Mucosa of rectum (tissue), 2 donors: ENCODE data around the gene SYT12.

Source experiments
- H3K27ac ChIP-seq, 2 donors: one replicate each; pipeline ENCODE4 v1.7.0; 2013; ENCODE audit warnings: inconsistent platforms in 2 of 2, low read depth in 2 of 2, low read length in 2 of 2
- H3K27me3 ChIP-seq, 2 donors: one replicate each; pipeline ENCODE4 v1.7.0; 2013; ENCODE audit warnings: low read length in 2 of 2; ENCODE audit not compliant: control insufficient read depth in 2 of 2, insufficient read depth in 2 of 2
- H3K36me3 ChIP-seq, 2 donors: one replicate each; pipeline ENCODE4 v1.7.0; 2013; ENCODE audit warnings: low read length in 2 of 2; ENCODE audit not compliant: control insufficient read depth in 2 of 2, insufficient read depth in 2 of 2
- H3K4me1 ChIP-seq, 2 donors: one replicate each; pipeline ENCODE4 v1.7.0; 2013; ENCODE audit warnings: low read length in 2 of 2, mild to moderate bottlenecking in 1 of 2; ENCODE audit not compliant: control insufficient read depth in 2 of 2, insufficient read depth in 2 of 2
- H3K4me3 ChIP-seq, 2 donors: one replicate each; pipeline ENCODE4 v1.7.0; 2013; ENCODE audit warnings: low read length in 2 of 2
- H3K9ac ChIP-seq, 2 donors: one replicate each; pipeline ENCODE4 v1.7.0; 2013; ENCODE audit warnings: low read length in 2 of 2, low read depth in 1 of 2, mild to moderate bottlenecking in 1 of 2
- H3K9me3 ChIP-seq, 2 donors: one replicate each; pipeline ENCODE4 v1.7.0; 2013; ENCODE audit warnings: low read length in 2 of 2; ENCODE audit not compliant: control insufficient read depth in 2 of 2
- donor health status: healthy.
- donor health status: Normal muscosa, but diverticular disease.

The SYT12 gene

DNA sequence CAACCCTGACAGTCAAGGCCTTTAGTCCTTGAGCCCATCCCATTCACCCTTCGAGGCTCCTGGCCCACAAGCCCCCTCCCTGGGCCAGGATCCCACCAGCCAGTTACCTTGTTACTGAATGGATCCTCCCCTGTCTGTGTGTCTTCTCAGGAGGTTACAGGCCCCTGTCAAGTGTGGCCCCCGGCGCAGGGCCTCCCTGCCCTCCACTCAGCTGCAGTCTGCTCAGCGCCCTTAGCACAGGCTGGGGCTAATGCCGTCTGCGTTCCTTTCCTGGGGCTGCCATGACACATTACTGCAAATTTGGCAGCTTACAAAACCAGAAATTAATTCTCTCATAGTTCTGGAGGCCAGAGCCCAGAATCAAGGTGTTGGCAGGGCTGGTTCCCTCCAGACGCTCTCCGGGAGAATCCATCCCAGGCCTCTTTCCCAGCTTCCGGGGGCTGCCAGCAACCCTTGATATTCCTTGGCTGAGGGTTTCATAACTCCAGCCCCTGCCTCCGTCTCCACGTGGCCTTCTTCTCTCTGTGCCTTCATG is 9.4 kb upstream of the SYT12 start:
- H3K36me3 ChIP-seq = no peaks in the 10 kb centered on the region
- no peak overlapping the region for H3K27ac ChIP-seq
- no peaks in the 10 kb centered on the region for H3K9me3 ChIP-seq
- no peaks in the 10 kb centered on the region for H3K4me1 ChIP-seq
- H3K27me3 ChIP-seq = peaks cover 0 to 2% of the 10 kb centered on the region in 2 donors
- H3K9ac ChIP-seq = no peak overlapping the region
- H3K4me3 ChIP-seq = no peak overlapping the region

DNA sequence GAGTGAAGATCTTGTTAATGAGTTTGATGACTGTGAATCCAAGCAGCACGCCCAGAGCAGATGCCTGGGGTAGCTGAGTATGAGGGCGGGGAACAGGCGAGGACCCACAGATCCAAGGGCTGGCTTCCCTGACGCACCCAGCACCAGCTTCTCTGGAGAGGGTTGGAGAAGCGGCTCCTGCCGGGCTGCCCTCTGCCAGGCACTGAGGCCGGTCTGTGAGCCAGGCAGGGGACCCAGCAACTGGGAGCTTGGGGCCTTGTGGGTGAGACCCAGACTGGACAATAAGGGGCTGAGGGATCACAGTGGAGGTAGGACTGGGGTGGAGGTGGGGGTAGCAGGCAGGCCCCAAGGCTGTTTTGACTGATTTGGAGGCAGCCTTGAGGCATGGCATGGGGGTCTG is 8.6 kb upstream of the SYT12 start:
- no peaks in the 10 kb centered on the region for H3K36me3 ChIP-seq
- no peaks in the 10 kb centered on the region for H3K9me3 ChIP-seq
- H3K4me3 ChIP-seq = no peak overlapping the region
- H3K27ac ChIP-seq = no peak overlapping the region
- no peaks in the 10 kb centered on the region for H3K4me1 ChIP-seq
- no peak overlapping the region for H3K9ac ChIP-seq
- H3K27me3 ChIP-seq = peaks cover 0 to 2% of the 10 kb centered on the region in 2 donors

- Histone ChIP-seq H3K27ac (no peak overlapping the region), H3K4me1 (no peaks in the 10 kb centered on the region), H3K36me3 (no peaks in the 10 kb centered on the region), H3K4me3 (no peak overlapping the region), H3K9me3 (no peaks in the 10 kb centered on the region), H3K9ac (no peak overlapping the region), H3K27me3 (peaks cover 0 to 2% of the 10 kb centered on the region in 2 donors)
These were observed 7.9 kb upstream of the SYT12 start for GRCh38 chr11:67015048-67015447.

DNA sequence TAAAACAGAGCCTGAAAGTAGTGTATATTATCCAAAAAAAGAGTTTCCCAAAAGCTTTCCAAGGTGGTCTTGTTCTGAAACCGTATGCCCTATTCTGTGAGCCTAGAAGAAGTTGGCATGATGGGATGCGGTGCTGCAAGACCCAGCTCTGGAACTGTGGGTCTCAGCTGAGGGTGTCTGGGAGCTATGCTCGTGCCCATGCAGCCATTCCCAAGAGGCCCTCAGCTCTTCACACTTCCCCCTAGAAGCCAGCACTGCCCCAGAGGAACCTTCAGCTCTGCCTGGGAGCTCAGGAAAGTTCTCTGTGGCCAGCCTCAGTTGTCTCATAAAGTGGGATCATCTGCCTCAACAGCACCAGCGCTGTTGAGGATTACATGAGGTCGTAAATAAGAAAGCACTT is 6.4 kb upstream of the SYT12 start:
- no peaks in the 10 kb centered on the region for H3K36me3 ChIP-seq
- H3K9me3 ChIP-seq = no peaks in the 10 kb centered on the region
- peaks cover 0 to 2% of the 10 kb centered on the region in 2 donors for H3K27me3 ChIP-seq
- H3K4me1 ChIP-seq = no peaks in the 10 kb centered on the region
- no peak overlapping the region for H3K27ac ChIP-seq
- H3K4me3 ChIP-seq = no peak overlapping the region
- no peak overlapping the region for H3K9ac ChIP-seq

DNA sequence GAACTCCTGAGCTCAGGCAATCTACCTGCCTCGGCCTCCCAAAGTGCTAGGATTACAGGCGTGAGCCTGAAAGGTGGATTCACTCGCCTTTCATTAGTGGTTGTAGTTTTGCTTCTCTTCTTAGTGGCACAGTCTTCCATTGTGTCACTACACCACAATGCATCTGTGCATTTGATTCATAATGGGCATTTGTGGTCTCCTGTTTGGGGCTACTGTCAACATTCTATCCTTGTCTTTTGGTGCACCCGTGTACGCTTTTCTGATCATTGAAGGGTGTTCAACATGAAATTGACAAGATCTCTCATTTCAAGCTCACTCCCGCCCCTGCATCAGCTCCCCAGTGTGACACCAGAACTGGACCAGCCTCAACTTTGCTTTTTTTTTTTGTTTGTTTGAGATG is 2.0 kb upstream of the SYT12 start:
- peaks cover 33% of the 10 kb centered on the region in 2 donors for H3K27me3 ChIP-seq
- peaks cover 5 to 9% of the 10 kb centered on the region in 2 donors for H3K4me1 ChIP-seq
- H3K9ac ChIP-seq = no peak overlapping the region
- no peak overlapping the region for H3K4me3 ChIP-seq
- H3K9me3 ChIP-seq = no peaks in the 10 kb centered on the region
- H3K27ac ChIP-seq = no peak overlapping the region
- no peaks in the 10 kb centered on the region for H3K36me3 ChIP-seq

DNA sequence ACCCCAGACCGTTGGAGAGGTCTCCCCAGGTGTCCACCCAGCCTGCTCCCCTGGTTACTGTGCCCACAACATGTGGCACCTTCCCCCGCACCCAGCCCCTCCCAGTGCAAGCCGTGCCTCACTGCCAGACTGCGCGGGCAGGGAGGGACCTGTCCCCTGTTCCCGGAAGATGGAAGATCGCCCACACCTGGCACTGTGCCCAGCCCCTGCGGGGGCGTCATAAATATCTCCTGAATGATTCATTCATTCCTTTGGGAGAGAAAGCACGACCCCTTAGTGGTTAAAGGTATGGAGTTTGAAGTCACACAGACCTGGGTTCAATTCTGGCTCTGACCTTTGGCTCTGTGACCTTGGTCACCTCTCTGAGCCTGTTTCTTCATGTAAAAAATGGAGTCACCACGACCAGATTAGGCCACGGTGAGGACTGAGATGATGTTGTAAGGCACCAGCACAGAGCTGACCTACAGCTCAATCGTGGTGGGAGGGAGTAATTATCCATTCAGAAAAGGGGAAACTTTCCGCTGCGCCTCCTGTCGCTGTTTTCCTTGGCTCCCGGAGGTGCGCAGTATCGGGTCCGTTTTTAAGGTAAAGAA is 497 bp upstream of the SYT12 start:
- Histone ChIP-seq H3K27ac (no peak overlapping the region), H3K27me3 (peaks cover 33% of the 10 kb centered on the region in 2 donors)

DNA sequence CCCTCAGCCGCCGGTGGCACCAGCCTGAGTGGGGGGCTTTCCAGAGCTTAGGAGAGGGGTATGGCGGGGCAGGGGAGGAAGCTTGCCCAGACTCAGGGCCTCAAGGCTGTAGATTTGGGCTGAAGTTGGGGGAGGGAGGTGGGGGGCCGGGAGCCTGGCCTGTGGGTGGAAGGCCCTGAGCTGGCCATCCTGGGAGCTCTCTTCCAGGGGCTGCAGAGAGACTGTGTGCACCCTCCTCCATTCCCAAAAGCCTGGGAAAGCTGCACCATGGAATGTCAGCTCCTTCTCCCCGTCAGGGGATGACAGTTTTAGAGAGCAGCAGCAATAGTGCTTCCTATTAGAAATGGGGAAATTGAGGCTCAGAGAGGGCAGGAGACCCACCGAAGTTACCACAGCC is 1.0 kb downstream of the SYT12 start:
- Histone ChIP-seq H3K36me3 (no peaks in the 10 kb centered on the region), H3K27ac (no peak overlapping the region), H3K4me1 (peaks cover 5 to 9% of the 10 kb centered on the region in 2 donors), H3K9me3 (no peaks in the 10 kb centered on the region), H3K27me3 (peaks cover 33 to 37% of the 10 kb centered on the region in 2 donors), H3K4me3 (no peak overlapping the region), H3K9ac (no peak overlapping the region)

More for the DNA sequence above, 497 bp upstream of the SYT12 start:
- peaks cover 5 to 9% of the 10 kb centered on the region in 2 donors for H3K4me1 ChIP-seq
- peak overlapping the region in 1 of 2 donors; percentile 5 for H3K4me3 ChIP-seq
- no peaks in the 10 kb centered on the region for H3K9me3 ChIP-seq
- no peak overlapping the region for H3K9ac ChIP-seq
- no peaks in the 10 kb centered on the region for H3K36me3 ChIP-seq

DNA sequence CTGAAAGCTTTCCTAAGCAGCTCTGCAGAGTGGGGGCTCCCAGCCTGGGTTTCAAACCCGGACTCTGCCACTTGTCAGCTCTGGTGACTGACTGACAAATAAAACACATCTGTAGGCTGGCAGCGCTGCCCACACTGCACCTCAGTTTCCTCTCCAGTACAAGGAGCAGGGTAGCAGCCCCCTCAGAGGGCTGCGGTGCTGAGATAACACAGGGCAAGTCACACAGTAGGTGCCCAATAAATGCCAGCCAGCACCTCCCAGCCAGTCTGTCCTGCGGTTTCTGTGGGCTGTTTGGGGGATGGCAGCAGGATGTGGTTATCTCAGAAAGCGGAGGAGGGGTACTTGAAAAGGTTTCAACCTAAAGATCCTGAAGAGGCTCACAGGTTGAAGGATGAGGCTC is 1.5 kb downstream of the SYT12 start:
- Histone ChIP-seq H3K9ac (no peak overlapping the region), H3K4me3 (no peak overlapping the region), H3K27me3 (peaks cover 33 to 37% of the 10 kb centered on the region in 2 donors), H3K9me3 (no peaks in the 10 kb centered on the region), H3K36me3 (no peaks in the 10 kb centered on the region), H3K27ac (no peak overlapping the region), H3K4me1 (peaks cover 5 to 9% of the 10 kb centered on the region in 2 donors)

GRCh38 chr11:67024966-67025365 is 2.0 kb downstream of the SYT12 start:
- no peaks in the 10 kb centered on the region for H3K9me3 ChIP-seq
- H3K27me3 ChIP-seq = peaks cover 33 to 37% of the 10 kb centered on the region in 2 donors
- H3K9ac ChIP-seq = no peak overlapping the region
- H3K4me1 ChIP-seq = peaks cover 5 to 9% of the 10 kb centered on the region in 2 donors
- H3K4me3 ChIP-seq = no peak overlapping the region
- no peaks in the 10 kb centered on the region for H3K36me3 ChIP-seq
- H3K27ac ChIP-seq = no peak overlapping the region

DNA sequence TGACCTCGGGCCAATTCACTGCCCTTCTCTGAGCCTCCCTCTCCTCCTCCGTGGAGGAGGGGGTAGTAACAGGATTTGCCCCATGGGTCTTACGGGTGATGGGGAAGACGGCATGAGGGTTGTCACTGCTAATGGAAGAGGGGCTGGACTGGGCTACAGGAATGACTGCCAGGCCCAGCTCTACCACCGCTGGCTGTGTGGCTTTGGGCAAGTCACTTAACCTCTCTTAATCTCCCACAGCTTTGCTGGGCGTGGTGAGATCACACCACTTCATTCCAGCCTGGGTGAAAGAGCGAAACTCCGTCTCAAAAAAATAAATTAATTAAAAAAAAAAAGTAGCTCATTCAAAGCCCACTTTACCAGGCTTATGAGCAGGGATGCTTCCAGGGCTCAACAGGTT is 2.8 kb downstream of the SYT12 start:
- H3K36me3 ChIP-seq = no peaks in the 10 kb centered on the region
- no peaks in the 10 kb centered on the region for H3K9me3 ChIP-seq
- no peak overlapping the region for H3K27ac ChIP-seq
- no peak overlapping the region for H3K9ac ChIP-seq
- H3K4me3 ChIP-seq = no peak overlapping the region
- H3K4me1 ChIP-seq = peaks cover 5 to 9% of the 10 kb centered on the region in 2 donors
- H3K27me3 ChIP-seq = peaks cover 35 to 37% of the 10 kb centered on the region in 2 donors
